GM12801 (cell line): ENCODE data around the gene CFAP70.

Experiments
- TF ChIP-seq, protein P1 (sequence below): IDR thresholded peaks from one replicate; pipeline ENCODE4 v1.5.1; 2011; ENCODE audit warnings: control low read depth; ENCODE audit not compliant: insufficient read length; ENCODE audit errors: extremely low read depth

CFAP70 gene

DNA sequence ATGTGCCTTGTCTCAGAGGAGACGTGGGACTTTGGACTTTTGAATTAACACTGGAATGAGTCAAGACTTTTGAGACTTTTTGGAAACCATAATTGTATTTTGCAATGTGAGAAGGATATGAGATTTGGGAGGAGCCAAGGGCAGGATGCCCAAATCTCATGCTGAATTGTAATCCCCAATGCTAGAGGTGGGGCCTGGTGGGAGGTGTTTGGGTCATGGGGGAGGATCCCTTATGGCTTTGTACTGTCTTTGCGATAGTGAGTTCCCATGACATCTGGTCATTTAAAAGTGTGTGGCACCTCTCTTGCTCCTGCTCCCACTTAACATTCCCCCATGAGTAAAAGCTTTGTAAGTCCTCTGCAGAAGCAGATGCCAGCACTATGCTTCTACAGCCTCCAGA, 150.8 kb downstream of the CFAP70 start:
- TF ChIP-seq, protein P1, sequence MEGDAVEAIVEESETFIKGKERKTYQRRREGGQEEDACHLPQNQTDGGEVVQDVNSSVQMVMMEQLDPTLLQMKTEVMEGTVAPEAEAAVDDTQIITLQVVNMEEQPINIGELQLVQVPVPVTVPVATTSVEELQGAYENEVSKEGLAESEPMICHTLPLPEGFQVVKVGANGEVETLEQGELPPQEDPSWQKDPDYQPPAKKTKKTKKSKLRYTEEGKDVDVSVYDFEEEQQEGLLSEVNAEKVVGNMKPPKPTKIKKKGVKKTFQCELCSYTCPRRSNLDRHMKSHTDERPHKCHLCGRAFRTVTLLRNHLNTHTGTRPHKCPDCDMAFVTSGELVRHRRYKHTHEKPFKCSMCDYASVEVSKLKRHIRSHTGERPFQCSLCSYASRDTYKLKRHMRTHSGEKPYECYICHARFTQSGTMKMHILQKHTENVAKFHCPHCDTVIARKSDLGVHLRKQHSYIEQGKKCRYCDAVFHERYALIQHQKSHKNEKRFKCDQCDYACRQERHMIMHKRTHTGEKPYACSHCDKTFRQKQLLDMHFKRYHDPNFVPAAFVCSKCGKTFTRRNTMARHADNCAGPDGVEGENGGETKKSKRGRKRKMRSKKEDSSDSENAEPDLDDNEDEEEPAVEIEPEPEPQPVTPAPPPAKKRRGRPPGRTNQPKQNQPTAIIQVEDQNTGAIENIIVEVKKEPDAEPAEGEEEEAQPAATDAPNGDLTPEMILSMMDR: no peak

GRCh38 chr10:73206385-73206784, 152.3 kb downstream of the CFAP70 start:
- TF ChIP-seq, protein P1: no peak

GRCh38 chr10:73205890-73206289, 152.8 kb downstream of the CFAP70 start:
- TF ChIP-seq, protein P1: no peak

DNA sequence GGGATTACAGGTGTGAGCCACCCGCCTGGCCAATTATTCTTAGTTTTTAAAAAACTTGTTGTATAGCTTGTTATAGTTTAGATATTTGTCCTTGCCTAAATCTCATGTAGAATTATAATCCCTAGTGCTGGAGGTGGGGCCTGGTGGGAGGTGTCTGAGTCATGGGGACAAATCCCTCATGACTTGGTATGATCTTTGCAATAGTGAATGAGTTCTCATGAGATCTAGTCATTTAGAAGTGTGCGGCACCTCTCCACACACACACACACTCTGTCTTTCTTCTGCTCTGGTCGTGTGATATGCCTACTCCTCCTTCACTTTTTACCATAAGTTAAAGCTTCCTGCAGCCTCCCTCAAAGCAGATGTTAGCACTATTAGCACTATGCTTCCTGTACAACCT, 153.6 kb downstream of the CFAP70 start:
- TF ChIP-seq, protein P1: no peak
